Neural crest cell (in vitro differentiated cells): Measurements from ENCODE around the gene ESPL1. TPM values are rescaled to one million over a fixed set of nuclear protein-coding genes. Genes with fewer than 3 reads are reported as not detected.

Experiments
- DNase-seq: peaks from one replicate; pipeline ENCODE4 v3.0.0; 2021; ENCODE audit warnings: low read depth, mixed read lengths, low spot score
- H3K27ac Mint-ChIP-seq: one replicate; pipeline ENCODE4 v1.8.0; 2021; ENCODE audit warnings: mild to moderate bottlenecking, mixed read lengths; ENCODE audit not compliant: unreplicated experiment
- H3K27me3 Mint-ChIP-seq: 2 replicates; pipeline ENCODE4 v1.8.0; 2021; ENCODE audit warnings: low read depth, mild to moderate bottlenecking, mixed read lengths
- H3K36me3 Mint-ChIP-seq: 2 replicates; pipeline ENCODE4 v1.8.0; 2021; ENCODE audit warnings: low read depth, mild to moderate bottlenecking, mixed read lengths
- H3K4me1 Mint-ChIP-seq: 2 replicates; pipeline ENCODE4 v1.8.0; 2021; ENCODE audit warnings: mixed read lengths
- H3K4me3 Mint-ChIP-seq: one replicate; pipeline ENCODE4 v1.8.0; 2021; ENCODE audit warnings: mild to moderate bottlenecking, mixed read lengths
- H3K9me3 Mint-ChIP-seq: 2 replicates; pipeline ENCODE4 v1.8.0; 2021; ENCODE audit warnings: mixed read lengths
- total RNA-seq: library from RNA; stranded (reverse); gene quantifications from 2 replicates; pipeline ENCODE4 v1.2.1, GENCODE V29; 2021
- TF ChIP-seq, protein P1 (sequence below): fragments of 200-600 bp; sonication (generic); conservative IDR thresholded peaks from 2 replicates; pipeline ENCODE4 v1.5.0; 2021; ENCODE audit warnings: antibody characterized with exemption, mild to moderate bottlenecking

Gene ESPL1
- total RNA-seq, 1 donor from 2014 or later: 65.8 TPM

DNA sequence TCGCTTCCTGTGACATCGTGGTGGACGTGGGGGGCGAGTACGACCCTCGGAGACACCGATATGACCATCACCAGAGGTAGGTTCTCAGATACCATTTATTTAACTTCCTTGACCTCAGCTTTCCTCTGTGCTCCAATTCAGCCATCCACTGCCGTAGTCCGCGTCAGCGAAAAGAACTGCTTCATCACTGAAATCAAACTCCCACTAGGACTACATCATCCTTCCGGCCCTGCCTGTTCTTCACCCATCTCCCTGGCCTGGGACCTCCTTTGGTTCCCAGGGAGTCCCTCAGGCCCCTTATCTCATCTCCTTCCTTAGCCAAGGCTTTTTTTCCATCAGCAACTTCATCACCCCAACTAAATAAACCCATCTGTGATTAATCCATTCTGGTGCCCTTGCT, 32.1 kb downstream of the ESPL1 start:
- Mint-ChIP-seq H3K36me3 (peaks cover 13% of the 10 kb centered on the region), H3K4me3 (peak overlapping the region; percentile 100), H3K27ac (peak overlapping the region; percentile 98), H3K27me3 (no peaks in the 10 kb centered on the region), H3K9me3 (no peaks in the 10 kb centered on the region), H3K4me1 (peaks cover 62% of the 10 kb centered on the region)
- DNase-seq: no peak
- TF ChIP-seq, protein P1, sequence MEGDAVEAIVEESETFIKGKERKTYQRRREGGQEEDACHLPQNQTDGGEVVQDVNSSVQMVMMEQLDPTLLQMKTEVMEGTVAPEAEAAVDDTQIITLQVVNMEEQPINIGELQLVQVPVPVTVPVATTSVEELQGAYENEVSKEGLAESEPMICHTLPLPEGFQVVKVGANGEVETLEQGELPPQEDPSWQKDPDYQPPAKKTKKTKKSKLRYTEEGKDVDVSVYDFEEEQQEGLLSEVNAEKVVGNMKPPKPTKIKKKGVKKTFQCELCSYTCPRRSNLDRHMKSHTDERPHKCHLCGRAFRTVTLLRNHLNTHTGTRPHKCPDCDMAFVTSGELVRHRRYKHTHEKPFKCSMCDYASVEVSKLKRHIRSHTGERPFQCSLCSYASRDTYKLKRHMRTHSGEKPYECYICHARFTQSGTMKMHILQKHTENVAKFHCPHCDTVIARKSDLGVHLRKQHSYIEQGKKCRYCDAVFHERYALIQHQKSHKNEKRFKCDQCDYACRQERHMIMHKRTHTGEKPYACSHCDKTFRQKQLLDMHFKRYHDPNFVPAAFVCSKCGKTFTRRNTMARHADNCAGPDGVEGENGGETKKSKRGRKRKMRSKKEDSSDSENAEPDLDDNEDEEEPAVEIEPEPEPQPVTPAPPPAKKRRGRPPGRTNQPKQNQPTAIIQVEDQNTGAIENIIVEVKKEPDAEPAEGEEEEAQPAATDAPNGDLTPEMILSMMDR: no peak

DNA sequence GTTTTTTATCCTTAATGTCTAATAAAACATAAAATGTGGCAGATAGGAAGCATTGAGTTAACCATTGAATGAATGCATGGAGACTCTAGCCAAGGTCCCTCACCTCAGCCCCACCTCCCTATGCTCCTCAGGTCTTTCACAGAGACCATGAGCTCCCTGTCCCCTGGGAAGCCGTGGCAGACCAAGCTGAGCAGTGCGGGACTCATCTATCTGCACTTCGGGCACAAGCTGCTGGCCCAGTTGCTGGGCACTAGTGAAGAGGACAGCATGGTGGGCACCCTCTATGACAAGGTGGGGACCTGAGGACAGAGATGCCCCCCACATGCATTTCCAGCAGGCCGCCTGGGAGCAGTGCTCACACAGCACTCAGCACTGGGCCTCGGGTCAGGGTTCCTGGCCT, 34.8 kb downstream of the ESPL1 start:
- Mint-ChIP-seq H3K36me3 (peaks cover 13% of the 10 kb centered on the region), H3K4me3 (peak overlapping the region; percentile 61), H3K9me3 (no peaks in the 10 kb centered on the region)

DNA sequence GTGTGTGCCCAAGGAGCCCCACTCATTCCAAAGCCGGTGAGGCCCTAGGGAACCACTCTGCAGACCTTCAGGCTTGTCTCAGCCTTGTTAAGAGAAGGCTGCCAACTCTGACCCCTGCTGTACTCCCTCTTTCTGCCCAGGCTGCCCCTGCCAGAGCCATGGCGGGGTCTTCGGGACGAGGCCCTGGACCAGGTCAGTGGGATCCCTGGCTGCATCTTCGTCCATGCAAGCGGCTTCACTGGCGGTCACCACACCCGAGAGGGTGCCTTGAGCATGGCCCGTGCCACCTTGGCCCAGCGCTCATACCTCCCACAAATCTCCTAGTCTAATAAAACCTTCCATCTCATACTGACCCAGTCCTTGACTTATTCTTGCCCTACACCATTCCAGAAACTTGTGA, 38.7 kb downstream of the ESPL1 start:
- H3K27me3 Mint-ChIP-seq: no peaks in the 10 kb centered on the region
- H3K4me3 Mint-ChIP-seq: no peak overlapping the region
- H3K27ac Mint-ChIP-seq: no peak overlapping the region
- H3K4me1 Mint-ChIP-seq: peaks cover 6% of the 10 kb centered on the region
- TF ChIP-seq, protein P1: no peak
- peaks cover 13% of the 10 kb centered on the region for H3K36me3 Mint-ChIP-seq
- no peaks in the 10 kb centered on the region for H3K9me3 Mint-ChIP-seq
- no peak for DNase-seq

More for the DNA sequence above, 34.8 kb downstream of the ESPL1 start:
- peaks cover 38% of the 10 kb centered on the region for H3K4me1 Mint-ChIP-seq
- no peak overlapping the region for H3K27ac Mint-ChIP-seq
- no peaks in the 10 kb centered on the region for H3K27me3 Mint-ChIP-seq
- TF ChIP-seq, protein P1: no peak
- DNase-seq: no peak

DNA sequence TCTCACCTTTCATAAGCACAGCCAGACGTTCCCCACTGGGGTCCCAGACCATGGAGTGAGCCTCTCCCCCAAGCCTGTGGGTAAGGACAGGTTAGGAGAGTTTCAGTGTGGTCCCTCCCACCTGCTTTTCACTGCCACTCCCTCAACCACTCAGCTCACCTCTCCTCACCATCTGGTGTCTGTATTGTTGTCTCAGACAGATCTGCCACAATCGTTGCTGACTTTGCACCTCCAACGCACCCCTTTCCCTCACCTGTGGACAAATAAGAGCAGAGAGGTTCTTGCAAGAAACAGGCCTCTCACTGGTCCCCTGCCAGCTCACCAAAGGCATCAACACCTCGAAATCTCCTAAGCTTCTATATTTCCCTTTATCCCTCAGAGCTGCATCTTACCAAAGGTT, 40.2 kb downstream of the ESPL1 start:
- Mint-ChIP-seq H3K4me1 (no peaks in the 10 kb centered on the region), H3K4me3 (peak overlapping the region; percentile 29), H3K36me3 (peaks cover 13% of the 10 kb centered on the region), H3K9me3 (no peaks in the 10 kb centered on the region), H3K27me3 (no peaks in the 10 kb centered on the region), H3K27ac (no peak overlapping the region)
- no peak for DNase-seq
- TF ChIP-seq, protein P1: no peak

DNA sequence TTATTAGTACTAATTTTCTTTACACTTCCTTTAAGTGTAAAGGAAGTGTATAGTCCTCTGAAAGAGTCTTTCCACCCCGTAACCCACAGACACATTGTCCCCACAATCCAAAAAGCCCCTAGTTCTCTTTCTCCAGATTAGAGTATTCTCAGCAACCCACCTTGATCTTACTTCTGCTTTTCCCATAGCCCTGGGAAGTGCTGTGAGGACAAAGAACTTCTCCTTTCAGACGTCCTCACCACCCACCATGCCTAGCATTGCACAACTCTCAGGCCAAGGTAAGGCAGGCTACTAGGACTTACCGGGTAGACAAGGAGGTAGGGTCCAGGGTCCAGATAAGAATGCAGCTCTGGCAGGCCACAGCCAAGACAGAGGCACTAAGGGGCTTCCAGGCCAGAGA, 45.9 kb downstream of the ESPL1 start:
- no peak for DNase-seq
- Mint-ChIP-seq H3K36me3 (peaks cover 5% of the 10 kb centered on the region), H3K4me3 (no peak overlapping the region), H3K4me1 (no peaks in the 10 kb centered on the region), H3K27ac (no peak overlapping the region), H3K27me3 (no peaks in the 10 kb centered on the region), H3K9me3 (no peaks in the 10 kb centered on the region)
- TF ChIP-seq, protein P1: no peak
